Omental fat pad (tissue), 4 donors: ENCODE data around the gene HIVEP2. TPM values are rescaled to one million over a fixed set of nuclear protein-coding genes. Genes with fewer than 3 reads are reported as not detected.

Experiments
- ATAC-seq: fragments of 150-250 bp; one replicate; pipeline ENCODE4 v1.9.1; 2016; ENCODE audit warnings: mild to moderate bottlenecking, moderate library complexity; ENCODE audit not compliant: low FRiP score
- DNase-seq: peaks from one replicate; pipeline ENCODE4 v3.0.0-alpha.2; 2019; ENCODE audit warnings: low spot score
- CTCF ChIP-seq, 3 donors: fragments of 450-650 bp; IDR thresholded peaks; one replicate each; pipeline ENCODE4 v1.5.1; 2016 to 2017; ENCODE audit warnings: antibody characterized with exemption in 3 of 3, mild to moderate bottlenecking in 3 of 3, moderate library complexity in 2 of 3
- total RNA-seq, 4 donors: library from RNA; depleted of rRNA; stranded (reverse); fragments of >200 nt; gene quantifications; one replicate each; pipeline ENCODE4 v1.1.0, GENCODE V29; 2016

Gene HIVEP2
- total RNA-seq, 4 donors from 2014 or later, result 14.9 to 47.3 (median 26.9) TPM

- TF ChIP-seq CTCF (IDR thresholded peaks at IDR 0.05), result no peak
- ATAC-seq (no peak), DNase-seq (no peak)
These were observed 23.6 kb upstream of the HIVEP2 start for GRCh38 chr6:142968601-142969000.

DNA sequence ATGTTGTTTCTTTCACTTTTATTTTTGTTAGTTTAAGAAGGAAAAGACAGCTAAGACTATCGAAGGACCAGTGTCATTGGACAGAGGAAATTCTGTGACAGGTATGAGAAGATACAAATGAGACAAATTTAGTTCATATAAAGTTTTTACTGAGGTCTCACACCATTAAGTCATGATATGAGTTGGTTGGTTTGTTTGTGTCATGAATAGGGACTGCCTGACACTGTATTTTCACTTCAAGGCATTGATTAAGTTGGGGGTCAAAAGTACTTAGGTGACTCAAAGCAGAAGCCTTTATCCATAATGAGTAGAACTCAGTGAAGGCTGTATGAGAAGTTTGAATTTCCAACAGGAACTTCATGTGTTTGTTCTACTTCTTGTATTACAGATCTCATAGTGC is 21.3 kb upstream of the HIVEP2 start:
- no peak for TF ChIP-seq CTCF (IDR thresholded peaks at IDR 0.05)
- ATAC-seq (no peak), DNase-seq (no peak)

DNA sequence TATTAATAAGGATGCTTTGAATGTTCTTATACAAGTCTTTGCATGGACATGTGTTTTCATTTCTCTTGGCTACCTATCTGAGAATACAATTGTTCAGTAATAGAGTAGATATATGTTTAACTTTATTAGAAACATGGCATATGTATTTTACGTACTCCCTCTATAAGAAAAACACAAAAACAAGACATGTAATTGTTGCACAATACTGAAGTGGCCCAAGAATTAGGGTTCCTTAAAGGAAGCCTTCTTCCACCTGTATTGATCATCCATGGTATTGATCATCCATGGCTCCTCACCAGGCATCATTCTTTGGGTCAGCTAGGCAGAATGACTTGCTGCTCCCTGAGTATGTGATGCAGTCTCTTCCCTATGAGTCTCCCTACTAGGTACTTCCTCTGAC is 20.2 kb upstream of the HIVEP2 start:
- TF ChIP-seq CTCF (IDR thresholded peaks at IDR 0.05), result no peak
- no peak for DNase-seq
- ATAC-seq, result no peak

GRCh38 chr6:142960098-142960497 is 15.1 kb upstream of the HIVEP2 start:
- no peak for DNase-seq
- no peak for ATAC-seq
- no peak for TF ChIP-seq CTCF (IDR thresholded peaks at IDR 0.05)

DNA sequence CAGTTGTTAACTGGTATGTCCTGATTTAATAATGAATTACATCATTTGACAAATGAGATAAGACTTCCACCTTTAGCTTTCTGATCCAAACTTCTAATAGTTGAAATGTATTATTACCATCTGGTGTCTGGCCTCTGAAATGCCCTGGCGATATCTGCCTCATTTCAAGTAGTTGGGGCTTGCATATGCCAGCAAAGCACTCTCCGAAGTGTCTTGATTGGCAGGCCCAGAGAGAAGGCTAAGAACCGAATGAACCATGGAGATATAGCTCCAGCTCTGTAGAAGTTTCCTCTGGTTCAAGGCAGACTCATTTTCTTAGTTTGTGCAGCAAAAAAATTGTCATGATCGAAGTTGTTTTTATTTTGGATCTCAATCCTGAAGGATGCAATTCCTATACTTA is 13.4 kb upstream of the HIVEP2 start:
- DNase-seq, result no peak
- no peak for ATAC-seq

GRCh38 chr6:142956726-142957125 is 11.8 kb upstream of the HIVEP2 start:
- no peak for TF ChIP-seq CTCF (IDR thresholded peaks at IDR 0.05)
- no peak for ATAC-seq
- no peak for DNase-seq

More for the DNA sequence above, 13.4 kb upstream of the HIVEP2 start:
- no peak for TF ChIP-seq CTCF (IDR thresholded peaks at IDR 0.05)

GRCh38 chr6:142954844-142955243 is 9.9 kb upstream of the HIVEP2 start:
- no peak for ATAC-seq
- no peak for TF ChIP-seq CTCF (IDR thresholded peaks at IDR 0.05)
- DNase-seq, result no peak
